ENCODE results near the gene NUAK2.
A peak's percentile ranks its signal among the peaks of the same experiment; 100 is the strongest.
"Not testable (repeated sequence)": the region's sequence is repeated elsewhere in the genome, so short reads cannot be mapped to it uniquely, and the experiment has no call there.

The NUAK2 gene

DNA sequence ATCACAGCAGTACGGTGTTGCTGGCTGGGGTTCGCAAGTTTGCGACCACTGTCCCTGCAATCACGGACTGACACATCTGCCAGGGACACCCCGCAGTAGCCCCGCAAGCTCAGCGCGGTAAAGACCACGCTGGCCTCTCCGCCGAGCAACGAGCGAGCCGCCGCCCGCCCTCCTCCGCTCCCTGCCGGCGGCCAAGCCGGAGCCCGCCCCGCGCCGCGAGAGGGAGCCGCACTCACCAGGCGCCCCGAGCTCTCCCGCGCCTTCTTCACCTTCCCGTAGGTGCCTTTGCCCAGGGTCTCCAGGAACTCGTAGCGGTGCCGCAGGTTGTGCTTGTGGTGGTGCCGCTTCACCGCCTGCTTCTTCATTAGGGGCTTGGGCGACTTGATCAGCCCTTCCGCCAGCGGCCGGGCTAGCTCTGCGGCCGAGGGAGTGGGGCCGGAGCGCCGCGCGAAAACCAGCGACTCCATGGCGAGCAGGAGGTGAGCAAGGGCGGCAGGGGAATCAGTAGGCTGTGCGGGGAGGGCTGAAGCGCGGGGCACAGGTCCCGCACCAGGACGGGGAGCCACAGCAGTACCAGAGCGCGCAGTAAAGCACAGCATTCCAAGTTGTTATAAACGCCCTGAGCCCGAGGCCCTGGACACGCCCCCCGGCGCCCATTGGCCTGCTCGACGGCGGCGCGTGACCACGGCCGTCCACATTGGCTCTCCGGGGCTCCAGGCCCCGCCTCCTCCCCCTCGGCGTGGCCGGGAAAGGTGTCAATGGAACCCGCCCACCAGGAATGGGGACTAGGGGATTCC is at the start of gene NUAK2:
NUAK2 (minus strand) TSS at position 584 of the 797 bp plus-strand sequence; CDS start at position 467, 117 bp downstream.
- H3K4me3 ChIP-seq (ENCODE audit: low read depth in 1 of 2, low read length in 2 of 2), result peak within 1 kb of the TSS; percentile 91 to 95
- peak within 1 kb of the TSS; percentile 84 to 96 for H3K9ac ChIP-seq (ENCODE audit: low read depth in 1 of 2, low read length in 2 of 2)
- no peaks in the 10 kb centered on the region for H3K36me3 ChIP-seq (ENCODE audit: control insufficient read depth in 1 of 2, insufficient read depth in 2 of 2, low read length in 2 of 2)
- no peaks in the 10 kb centered on the region for H3K27me3 ChIP-seq (ENCODE audit: control insufficient read depth in 1 of 2, insufficient read depth in 2 of 2, low read length in 2 of 2)
- no peaks in the 10 kb centered on the region for H3K9me3 ChIP-seq (ENCODE audit: control insufficient read depth in 1 of 2, low read length in 2 of 2)
- H3K27ac ChIP-seq (ENCODE audit: low read depth, low read length), result peak within 1 kb of the TSS; percentile 91
- H3K4me1 ChIP-seq (ENCODE audit: control insufficient read depth in 1 of 2, insufficient read depth in 2 of 2, low read length in 2 of 2), result peaks cover 45 to 49% of the 10 kb centered on the region in 2 donors

DNA sequence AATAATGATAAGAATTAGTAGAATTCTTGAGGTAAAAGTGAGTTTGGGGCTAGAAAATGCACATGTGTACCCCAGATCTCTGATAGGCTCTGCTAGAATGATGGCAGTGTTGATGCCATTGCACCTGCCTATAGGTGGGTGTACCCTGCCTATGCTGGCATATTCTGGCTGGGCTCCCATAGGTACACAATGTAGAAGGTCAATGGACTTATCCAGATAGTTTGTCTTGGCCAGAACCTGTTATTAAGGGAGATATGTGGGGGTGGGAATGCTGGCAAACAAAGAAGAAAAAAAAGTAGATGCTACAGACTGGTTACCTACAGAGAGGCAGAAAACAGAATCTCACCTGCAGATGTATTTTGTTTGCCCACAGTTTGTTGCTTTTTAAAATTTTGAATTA is 49.2 kb upstream of the NUAK2 start:
- Histone ChIP-seq H3K9me3 (ENCODE audit: control insufficient read depth in 1 of 2, low read length in 2 of 2) (no peaks in the 10 kb centered on the region), H3K36me3 (ENCODE audit: control insufficient read depth in 1 of 2, insufficient read depth in 2 of 2, low read length in 2 of 2) (no peaks in the 10 kb centered on the region), H3K9ac (ENCODE audit: low read depth in 1 of 2, low read length in 2 of 2) (no peak overlapping the region), H3K27ac (ENCODE audit: low read depth, low read length) (no peak overlapping the region), H3K4me1 (ENCODE audit: control insufficient read depth in 1 of 2, insufficient read depth in 2 of 2, low read length in 2 of 2) (peaks cover 14 to 30% of the 10 kb centered on the region in 2 donors), H3K4me3 (ENCODE audit: low read depth in 1 of 2, low read length in 2 of 2) (no peak overlapping the region), H3K27me3 (ENCODE audit: control insufficient read depth in 1 of 2, insufficient read depth in 2 of 2, low read length in 2 of 2) (no peaks in the 10 kb centered on the region)

DNA sequence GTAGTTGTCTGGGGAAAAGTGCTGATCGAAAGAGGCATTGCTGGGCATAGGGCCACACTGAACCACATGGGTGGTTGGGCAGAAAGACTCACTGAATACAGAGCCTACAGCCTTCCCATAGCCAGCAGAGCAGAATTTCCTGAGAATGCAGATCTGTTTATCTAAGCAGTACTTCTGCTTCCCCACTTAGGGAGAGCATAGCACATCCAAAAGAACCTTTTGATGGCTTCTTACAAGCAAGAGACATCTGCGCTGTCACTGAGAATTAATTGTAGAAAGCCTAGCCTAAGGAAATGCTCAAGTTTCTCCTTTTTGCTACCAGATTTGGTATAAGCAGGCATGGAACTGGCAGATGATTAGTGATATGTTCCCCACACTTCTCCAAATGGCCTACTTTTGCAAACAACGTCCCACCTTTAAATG is 48.2 kb upstream of the NUAK2 start:
- Histone ChIP-seq H3K9me3 (ENCODE audit: control insufficient read depth in 1 of 2, low read length in 2 of 2) (no peaks in the 10 kb centered on the region), H3K9ac (ENCODE audit: low read depth in 1 of 2, low read length in 2 of 2) (no peak overlapping the region), H3K4me3 (ENCODE audit: low read depth in 1 of 2, low read length in 2 of 2) (no peak overlapping the region), H3K4me1 (ENCODE audit: control insufficient read depth in 1 of 2, insufficient read depth in 2 of 2, low read length in 2 of 2) (peaks cover 10 to 26% of the 10 kb centered on the region in 2 donors), H3K36me3 (ENCODE audit: control insufficient read depth in 1 of 2, insufficient read depth in 2 of 2, low read length in 2 of 2) (no peaks in the 10 kb centered on the region), H3K27me3 (ENCODE audit: control insufficient read depth in 1 of 2, insufficient read depth in 2 of 2, low read length in 2 of 2) (no peaks in the 10 kb centered on the region), H3K27ac (ENCODE audit: low read depth, low read length) (no peak overlapping the region)

DNA sequence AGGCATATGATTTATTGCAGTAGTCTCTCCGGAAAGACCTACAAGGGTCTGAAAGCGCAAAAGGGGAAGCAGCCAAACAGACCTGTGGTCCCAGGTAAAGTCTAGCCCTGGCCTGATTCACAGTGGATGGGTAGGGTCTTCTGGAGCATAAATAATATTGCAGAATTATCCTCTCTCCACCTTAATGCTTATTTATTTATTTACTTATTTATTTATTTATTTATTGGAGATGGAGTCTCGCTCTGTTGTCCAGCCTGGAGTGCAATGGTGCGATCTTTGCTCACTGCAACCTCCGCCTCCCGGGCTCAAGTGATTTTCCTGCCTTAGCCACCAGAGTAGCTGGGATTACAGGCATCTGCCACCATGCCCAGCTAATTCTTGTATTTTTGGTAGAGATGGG is 46.9 kb upstream of the NUAK2 start:
- no peak overlapping the region for H3K9ac ChIP-seq (ENCODE audit: low read depth in 1 of 2, low read length in 2 of 2)
- H3K4me3 ChIP-seq (ENCODE audit: low read depth in 1 of 2, low read length in 2 of 2), result no peak overlapping the region
- H3K27me3 ChIP-seq (ENCODE audit: control insufficient read depth in 1 of 2, insufficient read depth in 2 of 2, low read length in 2 of 2), result no peaks in the 10 kb centered on the region
- H3K27ac ChIP-seq (ENCODE audit: low read depth, low read length), result no peak overlapping the region
- no peaks in the 10 kb centered on the region for H3K36me3 ChIP-seq (ENCODE audit: control insufficient read depth in 1 of 2, insufficient read depth in 2 of 2, low read length in 2 of 2)
- H3K4me1 ChIP-seq (ENCODE audit: control insufficient read depth in 1 of 2, insufficient read depth in 2 of 2, low read length in 2 of 2), result peaks cover 4 to 16% of the 10 kb centered on the region in 2 donors
- H3K9me3 ChIP-seq (ENCODE audit: control insufficient read depth in 1 of 2, low read length in 2 of 2), result no peaks in the 10 kb centered on the region

DNA sequence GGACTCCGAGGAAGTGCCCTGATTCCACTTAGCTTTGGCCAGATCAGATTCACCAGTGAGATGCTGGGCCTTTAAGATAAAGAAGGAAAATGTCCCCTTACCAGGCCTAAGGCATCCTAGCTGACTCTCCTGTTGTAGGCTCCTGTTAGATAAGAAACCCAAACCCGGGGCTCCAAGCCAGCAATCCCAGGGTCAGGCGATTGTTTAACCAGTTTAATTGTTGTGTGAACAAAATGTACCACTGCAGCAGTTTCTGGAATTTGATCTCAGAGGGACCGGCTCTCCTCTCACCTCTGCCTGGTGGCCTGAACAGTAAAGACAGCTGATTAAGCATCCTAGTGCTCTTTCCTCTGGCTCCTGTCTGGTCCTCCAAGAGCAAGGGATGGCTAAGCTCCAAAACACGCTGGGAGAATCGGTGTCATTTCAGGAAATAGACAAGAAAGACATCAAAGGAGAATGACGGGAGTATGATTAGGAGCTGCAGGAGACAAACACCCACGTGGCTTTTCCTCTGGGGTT is 44.5 kb upstream of the NUAK2 start:
- Histone ChIP-seq H3K9me3 (ENCODE audit: control insufficient read depth in 1 of 2, low read length in 2 of 2) (no peaks in the 10 kb centered on the region), H3K27me3 (ENCODE audit: control insufficient read depth in 1 of 2, insufficient read depth in 2 of 2, low read length in 2 of 2) (no peaks in the 10 kb centered on the region), H3K27ac (ENCODE audit: low read depth, low read length) (no peak overlapping the region), H3K36me3 (ENCODE audit: control insufficient read depth in 1 of 2, insufficient read depth in 2 of 2, low read length in 2 of 2) (no peaks in the 10 kb centered on the region), H3K4me3 (ENCODE audit: low read depth in 1 of 2, low read length in 2 of 2) (no peak overlapping the region), H3K4me1 (ENCODE audit: control insufficient read depth in 1 of 2, insufficient read depth in 2 of 2, low read length in 2 of 2) (peaks cover 0 to 6% of the 10 kb centered on the region in 2 donors), H3K9ac (ENCODE audit: low read depth in 1 of 2, low read length in 2 of 2) (no peak overlapping the region)

DNA sequence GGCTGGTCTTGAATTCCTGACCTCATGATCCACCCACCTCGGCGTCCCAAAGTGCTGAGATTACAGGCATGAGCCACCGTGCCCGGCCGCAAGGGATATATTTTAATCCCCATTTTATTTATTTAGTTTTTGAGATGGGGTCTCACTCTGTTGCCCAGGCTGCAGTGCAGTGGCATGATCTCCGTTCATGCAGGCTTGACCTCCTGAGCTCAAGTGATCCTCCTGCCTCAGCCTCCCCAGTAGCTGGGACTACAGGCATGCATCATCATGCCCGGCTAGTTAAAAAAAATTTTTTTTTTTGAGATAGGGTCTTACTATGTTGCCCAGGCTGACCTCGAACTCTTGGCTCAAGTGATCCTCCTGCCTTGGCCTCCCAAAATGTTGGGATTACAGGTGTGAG is 43.5 kb upstream of the NUAK2 start:
- not testable (repeated sequence) for H3K4me3 ChIP-seq (ENCODE audit: low read depth in 1 of 2, low read length in 2 of 2); H3K36me3 ChIP-seq (ENCODE audit: control insufficient read depth in 1 of 2, insufficient read depth in 2 of 2, low read length in 2 of 2); H3K27ac ChIP-seq (ENCODE audit: low read depth, low read length); H3K4me1 ChIP-seq (ENCODE audit: control insufficient read depth in 1 of 2, insufficient read depth in 2 of 2, low read length in 2 of 2); H3K9ac ChIP-seq (ENCODE audit: low read depth in 1 of 2, low read length in 2 of 2); H3K27me3 ChIP-seq (ENCODE audit: control insufficient read depth in 1 of 2, insufficient read depth in 2 of 2, low read length in 2 of 2); H3K9me3 ChIP-seq (ENCODE audit: control insufficient read depth in 1 of 2, low read length in 2 of 2)

DNA sequence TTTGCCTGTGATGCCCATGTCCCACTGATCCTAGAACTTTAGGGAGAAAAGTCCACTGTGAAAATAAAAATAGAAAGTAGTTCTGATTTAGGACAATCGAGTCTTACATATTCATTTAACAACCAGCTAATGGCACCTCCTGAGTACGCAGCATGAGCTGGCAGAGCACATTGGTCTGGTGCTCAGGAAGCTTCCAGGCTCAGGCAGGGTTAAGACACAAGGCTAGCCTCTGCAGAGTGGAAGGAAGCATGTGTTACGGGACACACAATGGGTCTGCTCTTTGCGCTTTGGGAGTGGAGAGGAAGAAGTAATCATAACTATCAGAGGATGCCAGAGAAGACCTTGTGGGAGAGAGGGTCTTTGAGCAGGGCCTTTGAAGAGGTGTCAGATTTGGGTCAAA is 39.3 kb upstream of the NUAK2 start:
- Histone ChIP-seq H3K4me1 (ENCODE audit: control insufficient read depth in 1 of 2, insufficient read depth in 2 of 2, low read length in 2 of 2) (peaks cover 0 to under 1% of the 10 kb centered on the region in 2 donors), H3K4me3 (ENCODE audit: low read depth in 1 of 2, low read length in 2 of 2) (no peak overlapping the region), H3K9me3 (ENCODE audit: control insufficient read depth in 1 of 2, low read length in 2 of 2) (no peaks in the 10 kb centered on the region), H3K27ac (ENCODE audit: low read depth, low read length) (no peak overlapping the region), H3K27me3 (ENCODE audit: control insufficient read depth in 1 of 2, insufficient read depth in 2 of 2, low read length in 2 of 2) (no peaks in the 10 kb centered on the region), H3K36me3 (ENCODE audit: control insufficient read depth in 1 of 2, insufficient read depth in 2 of 2, low read length in 2 of 2) (no peaks in the 10 kb centered on the region), H3K9ac (ENCODE audit: low read depth in 1 of 2, low read length in 2 of 2) (no peak overlapping the region)

DNA sequence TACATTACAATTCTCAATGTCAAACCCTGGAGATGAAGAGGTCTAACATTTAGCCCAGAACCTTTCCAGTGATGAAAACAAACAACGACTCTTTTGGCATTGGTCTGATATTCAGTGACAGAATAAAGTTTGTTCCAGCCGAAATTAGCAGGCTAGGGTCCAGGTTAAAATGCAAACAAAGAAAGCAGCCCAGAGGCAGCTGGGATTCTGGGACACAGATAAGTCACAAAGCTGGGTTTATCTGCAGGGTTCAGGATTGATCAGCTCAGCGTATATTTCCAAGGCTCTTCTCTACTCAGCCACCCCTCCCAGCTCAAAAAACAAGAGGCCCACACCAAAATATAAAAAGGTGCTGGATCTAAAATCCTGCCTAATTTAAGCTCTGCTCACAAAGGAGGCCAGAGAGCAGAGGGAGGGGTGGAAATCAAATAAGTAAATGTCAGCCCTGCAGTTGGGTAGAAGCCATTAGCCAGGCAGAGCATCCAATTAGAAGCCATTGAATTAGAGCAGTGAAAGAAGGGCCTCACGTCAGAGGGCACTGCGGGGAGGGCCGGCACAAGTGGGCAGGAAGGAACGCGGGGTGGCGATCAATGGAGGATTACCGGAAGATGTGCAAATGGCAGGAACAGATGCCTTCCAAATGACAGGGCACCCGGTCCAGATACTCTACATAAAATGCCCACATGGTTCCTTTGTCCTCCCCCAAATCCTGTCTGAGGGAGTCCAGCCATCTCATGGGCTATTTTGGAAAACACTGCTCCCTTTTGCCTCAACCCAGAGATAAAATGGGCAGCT is 38.4 kb upstream of the NUAK2 start:
- no peaks in the 10 kb centered on the region for H3K9me3 ChIP-seq (ENCODE audit: control insufficient read depth in 1 of 2, low read length in 2 of 2)
- peaks cover 4 to 5% of the 10 kb centered on the region in 2 donors for H3K4me1 ChIP-seq (ENCODE audit: control insufficient read depth in 1 of 2, insufficient read depth in 2 of 2, low read length in 2 of 2)
- no peak overlapping the region for H3K27ac ChIP-seq (ENCODE audit: low read depth, low read length)
- no peaks in the 10 kb centered on the region for H3K36me3 ChIP-seq (ENCODE audit: control insufficient read depth in 1 of 2, insufficient read depth in 2 of 2, low read length in 2 of 2)
- H3K4me3 ChIP-seq (ENCODE audit: low read depth in 1 of 2, low read length in 2 of 2), result no peak overlapping the region
- H3K27me3 ChIP-seq (ENCODE audit: control insufficient read depth in 1 of 2, insufficient read depth in 2 of 2, low read length in 2 of 2), result peaks cover 0 to 2% of the 10 kb centered on the region in 2 donors
- H3K9ac ChIP-seq (ENCODE audit: low read depth in 1 of 2, low read length in 2 of 2), result no peak overlapping the region

DNA sequence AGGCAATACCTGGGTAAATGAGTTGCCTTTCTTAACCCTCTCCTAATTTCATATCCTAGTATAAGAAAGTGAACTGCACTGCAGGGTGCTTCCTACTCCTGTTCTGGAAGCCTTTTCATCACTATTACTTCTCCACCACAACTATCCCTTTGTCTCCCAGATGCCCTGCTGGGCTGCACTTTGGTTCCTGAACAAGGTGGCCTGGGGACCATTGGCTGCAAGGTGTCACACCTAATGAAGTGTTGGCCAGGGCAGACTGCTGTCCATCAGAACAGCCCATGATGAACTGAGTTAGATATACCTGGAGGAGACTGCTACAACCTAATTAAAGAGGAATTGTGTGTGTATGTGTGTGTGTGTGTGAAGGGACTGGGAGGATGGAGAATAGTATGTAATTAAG is 37.0 kb upstream of the NUAK2 start:
- Histone ChIP-seq H3K27me3 (ENCODE audit: control insufficient read depth in 1 of 2, insufficient read depth in 2 of 2, low read length in 2 of 2) (peaks cover 0 to 2% of the 10 kb centered on the region in 2 donors), H3K9me3 (ENCODE audit: control insufficient read depth in 1 of 2, low read length in 2 of 2) (no peaks in the 10 kb centered on the region), H3K4me1 (ENCODE audit: control insufficient read depth in 1 of 2, insufficient read depth in 2 of 2, low read length in 2 of 2) (peaks cover 15 to 17% of the 10 kb centered on the region in 2 donors), H3K9ac (ENCODE audit: low read depth in 1 of 2, low read length in 2 of 2) (no peak overlapping the region), H3K4me3 (ENCODE audit: low read depth in 1 of 2, low read length in 2 of 2) (no peak overlapping the region), H3K27ac (ENCODE audit: low read depth, low read length) (no peak overlapping the region), H3K36me3 (ENCODE audit: control insufficient read depth in 1 of 2, insufficient read depth in 2 of 2, low read length in 2 of 2) (no peaks in the 10 kb centered on the region)

DNA sequence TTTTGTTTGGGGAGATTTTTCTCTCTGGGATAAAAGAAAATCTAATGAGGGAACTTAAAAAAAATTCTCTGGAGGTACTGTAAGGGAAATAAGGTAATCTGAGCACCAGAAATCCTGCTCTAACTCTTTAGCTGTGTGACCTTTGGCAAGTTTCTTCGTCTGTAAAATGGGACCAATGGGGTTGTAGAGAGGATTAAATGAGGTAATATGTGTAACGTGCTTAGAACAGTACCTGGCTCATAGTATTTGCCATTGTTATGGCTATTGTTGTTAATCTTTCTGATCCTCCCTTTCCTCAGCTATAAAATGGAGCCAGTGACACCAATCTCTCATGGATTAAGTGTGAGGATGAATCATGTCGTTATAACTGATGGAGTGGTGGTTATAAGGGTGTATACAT is 36.0 kb upstream of the NUAK2 start:
- Histone ChIP-seq H3K4me3 (ENCODE audit: low read depth in 1 of 2, low read length in 2 of 2) (no peak overlapping the region), H3K27me3 (ENCODE audit: control insufficient read depth in 1 of 2, insufficient read depth in 2 of 2, low read length in 2 of 2) (peaks cover 0 to 2% of the 10 kb centered on the region in 2 donors), H3K4me1 (ENCODE audit: control insufficient read depth in 1 of 2, insufficient read depth in 2 of 2, low read length in 2 of 2) (peaks cover 15 to 22% of the 10 kb centered on the region in 2 donors), H3K9me3 (ENCODE audit: control insufficient read depth in 1 of 2, low read length in 2 of 2) (no peaks in the 10 kb centered on the region), H3K36me3 (ENCODE audit: control insufficient read depth in 1 of 2, insufficient read depth in 2 of 2, low read length in 2 of 2) (no peaks in the 10 kb centered on the region), H3K27ac (ENCODE audit: low read depth, low read length) (no peak overlapping the region), H3K9ac (ENCODE audit: low read depth in 1 of 2, low read length in 2 of 2) (no peak overlapping the region)

All from duodenal mucosa (tissue), 2 donors.